ENCODE results near the gene SPATA25.

The SPATA25 gene

GRCh38 chr20:45892049-45892825, 4.8 kb upstream of the SPATA25 start:
- Histone ChIP-seq H3K4me3 (peak overlapping the region; percentile 95), H3K27ac (no peak overlapping the region)
- DNase-seq (ENCODE audit: low spot score) = no peak
- no peak for TF ChIP-seq CTCF (IDR thresholded peaks at IDR 0.05)

- peak; percentile 93 for DNase-seq (ENCODE audit: low spot score)
- Histone ChIP-seq H3K27ac (peak within 1 kb of the TSS; percentile 71 to 96), H3K4me3 (peak within 1 kb of the TSS; percentile 95)
- TF ChIP-seq CTCF (IDR thresholded peaks at IDR 0.05) = no peak
Observed at GRCh38 chr20:45890985-45891983, 3.9 kb upstream of the SPATA25 start, which contains the start of the genes CTSA and NEURL2. CTSA (plus strand) TSS chr20:45891335; CDS start chr20:45891569, 234 bp downstream. NEURL2 (minus strand) TSS chr20:45891208; CDS start chr20:45890991, 217 bp downstream.

- Histone ChIP-seq H3K27ac (peak overlapping the region; percentile 71 to 96), H3K4me3 (peak overlapping the region; percentile 95)
- peak; percentile 62 for TF ChIP-seq CTCF (IDR thresholded peaks at IDR 0.05)
- DNase-seq (ENCODE audit: low spot score) = no peak
Observed at GRCh38 chr20:45890077-45890984, 2.9 kb upstream of the SPATA25 start.

GRCh38 chr20:45888681-45889080, 1.3 kb upstream of the SPATA25 start:
- no peak for TF ChIP-seq CTCF (IDR thresholded peaks at IDR 0.05)
- Histone ChIP-seq H3K27ac (no peak overlapping the region), H3K4me3 (no peak overlapping the region)
- no peak for DNase-seq (ENCODE audit: low spot score)

- no peak overlapping the region for H3K4me3 ChIP-seq
- no peak for TF ChIP-seq CTCF (IDR thresholded peaks at IDR 0.05)
- DNase-seq (ENCODE audit: low spot score) = no peak
- no peak overlapping the region for H3K27ac ChIP-seq
Observed at GRCh38 chr20:45886590-45887345, 654 bp downstream of the SPATA25 start.

GRCh38 chr20:45883100-45883469, 4.3 kb downstream of the SPATA25 start:
- no peak for DNase-seq (ENCODE audit: low spot score)
- no peak for TF ChIP-seq CTCF (IDR thresholded peaks at IDR 0.05)
- Histone ChIP-seq H3K27ac (no peak overlapping the region), H3K4me3 (no peak overlapping the region)
